NCI-H82 treated with DMSO at 0.1 percent for 48 hours (cell line): ENCODE results near the gene PFKFB4.
"Not testable (repeated sequence)": the region's sequence is repeated elsewhere in the genome, so short reads cannot be mapped to it uniquely, and the experiment has no call there.

Experiments
- DNase-seq: peaks from one replicate; lab custom pipeline; 2025; ENCODE audit not compliant: unreplicated experiment; lab: John Stamatoyannopoulos, UW

The PFKFB4 gene

DNA sequence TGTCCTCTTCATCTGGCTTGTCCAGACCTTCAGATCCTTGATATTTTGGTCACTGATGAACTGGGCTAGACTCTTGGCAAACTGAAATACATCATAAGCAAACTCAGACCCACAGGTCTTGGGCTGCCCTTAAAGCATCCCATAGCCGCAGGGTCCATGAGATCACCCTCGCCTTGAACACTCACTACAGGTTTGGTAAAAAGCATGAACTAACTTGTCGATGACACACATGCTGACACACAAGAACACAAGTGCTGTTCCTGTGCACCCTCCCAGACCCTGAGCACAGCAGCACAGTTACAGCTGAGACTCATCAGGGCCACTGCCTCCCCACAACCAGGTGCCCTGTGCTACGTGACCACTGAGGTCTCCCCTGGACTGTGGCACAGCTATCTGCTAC lies 21.0 kb downstream of the PFKFB4 start:
- no peak for DNase-seq

DNA sequence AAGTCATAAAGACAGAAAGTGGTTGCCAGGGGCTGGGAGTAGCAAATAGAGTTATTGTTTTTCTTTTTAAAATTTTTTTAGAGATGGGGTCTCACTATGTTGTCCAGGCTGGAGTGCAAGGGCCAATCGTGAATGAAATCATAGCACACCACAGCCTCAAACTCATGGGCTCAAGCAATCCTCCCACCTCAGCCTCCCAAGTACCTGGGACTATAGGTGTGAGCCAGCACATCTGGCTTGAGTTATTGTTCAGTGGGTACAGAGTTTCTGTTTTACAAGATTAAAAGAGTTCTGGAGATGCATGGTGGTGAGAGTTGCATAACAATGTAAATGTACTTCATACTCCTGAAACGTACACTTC lies 23.6 kb downstream of the PFKFB4 start:
- no peak for DNase-seq

DNA sequence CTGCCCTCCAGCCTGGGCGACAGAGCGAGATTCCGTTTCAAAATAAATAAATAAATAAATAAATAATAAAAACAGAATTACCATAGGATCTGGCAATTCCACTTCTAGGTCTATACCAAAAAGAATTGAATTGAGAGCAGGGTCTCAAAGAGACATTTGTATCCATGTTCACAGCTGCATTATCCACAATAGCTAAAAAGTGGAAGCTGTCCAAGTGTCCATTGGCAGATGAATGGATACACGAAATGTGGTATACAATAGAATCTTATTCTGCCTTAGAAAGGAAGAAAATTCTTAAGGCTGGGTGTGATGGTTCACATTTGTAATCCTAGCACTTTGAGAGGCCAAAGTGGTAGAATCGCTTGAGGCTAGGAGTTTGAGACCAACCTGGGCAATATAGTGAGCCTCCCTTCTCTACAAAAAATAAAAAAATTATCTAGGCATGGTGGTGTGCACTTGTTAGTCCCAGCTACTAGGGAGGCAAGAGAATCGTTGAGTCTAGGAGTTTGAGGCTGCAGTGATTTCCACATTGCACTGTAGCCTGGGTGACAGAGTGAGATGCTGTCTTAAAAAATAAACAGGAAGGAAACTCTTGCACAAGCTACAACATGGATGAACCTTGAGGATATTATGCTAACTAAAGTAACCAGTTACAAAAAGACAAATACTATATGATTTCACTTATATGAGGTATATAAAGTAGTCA lies 24.2 kb downstream of the PFKFB4 start:
- DNase-seq: no peak

DNA sequence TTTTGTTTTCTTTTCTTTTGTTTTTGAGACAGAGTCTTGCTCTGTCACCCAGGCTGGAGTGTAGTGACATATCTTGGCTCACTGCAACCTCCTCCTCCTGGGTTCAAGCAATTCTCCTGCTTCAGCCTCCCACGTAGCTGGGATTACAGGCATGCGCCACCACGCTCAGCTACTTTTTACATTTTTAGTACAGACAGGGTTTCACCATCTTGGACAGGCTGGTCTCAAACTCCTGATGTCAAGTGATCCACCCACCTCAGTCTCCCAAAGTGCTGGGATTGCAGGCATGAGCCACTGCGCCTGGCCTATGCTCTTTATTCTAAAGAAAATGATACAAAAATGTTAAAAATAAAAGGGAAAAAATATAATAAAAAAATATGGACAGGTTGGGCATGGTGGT lies 25.9 kb downstream of the PFKFB4 start:
- not testable (repeated sequence) for DNase-seq

DNA sequence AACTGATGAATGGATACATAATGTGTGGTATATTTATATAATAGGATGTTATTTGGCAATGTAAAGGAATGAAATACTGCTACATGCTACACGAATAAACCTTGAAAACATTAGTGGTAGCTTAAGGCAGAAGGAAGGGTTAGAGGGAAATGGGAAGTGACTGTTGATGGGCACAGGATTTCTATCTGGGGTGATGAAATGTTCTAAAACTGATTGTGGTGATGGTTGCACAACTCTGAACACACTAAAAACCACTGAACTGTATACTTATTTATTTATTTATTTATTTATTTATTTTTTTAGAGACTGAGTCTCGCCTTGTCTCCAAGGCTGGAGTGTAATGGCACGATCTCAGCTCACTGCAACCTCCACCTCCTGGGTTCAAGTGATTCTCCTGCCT lies 27.8 kb downstream of the PFKFB4 start:
- no peak for DNase-seq

DNA sequence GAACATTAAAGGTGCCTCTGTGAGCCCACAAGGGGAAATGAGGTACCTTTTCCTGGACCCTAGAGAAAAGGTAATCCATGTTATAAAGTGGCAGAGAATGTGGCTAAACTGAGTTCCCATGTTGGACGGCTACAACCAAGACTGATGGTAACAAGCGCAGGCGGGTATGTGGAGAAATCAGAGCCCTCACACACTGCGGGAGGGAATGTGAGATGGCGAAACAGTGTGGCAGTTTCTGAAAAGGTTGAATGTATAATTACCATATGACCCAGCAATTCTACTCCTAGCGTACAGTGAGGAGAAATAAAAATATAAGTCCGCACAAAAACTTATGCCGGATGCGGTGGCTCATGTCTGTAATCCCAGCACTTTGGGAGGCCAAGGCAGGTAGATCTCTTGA lies 28.6 kb downstream of the PFKFB4 start:
- DNase-seq: no peak

DNA sequence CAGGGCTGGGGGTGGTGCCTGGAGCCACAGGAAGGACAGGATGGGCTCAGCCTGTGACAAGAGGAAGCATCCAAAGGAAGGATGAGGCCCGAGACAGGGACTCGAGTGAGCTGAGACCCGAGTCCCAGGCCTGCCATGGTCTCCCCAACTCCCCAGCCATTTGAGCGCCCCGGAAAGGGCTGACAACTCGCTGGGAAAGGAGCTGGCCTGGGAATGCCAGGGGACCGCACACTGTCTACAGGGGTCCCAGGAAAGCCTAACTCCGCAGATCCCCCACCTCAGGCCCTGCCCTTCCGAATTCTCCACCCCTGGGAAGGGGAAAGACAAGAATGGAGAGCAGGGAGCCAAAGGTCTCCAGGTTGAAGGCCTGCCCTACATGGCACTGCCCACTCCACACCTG lies 31.6 kb downstream of the PFKFB4 start:
- no peak for DNase-seq

DNA sequence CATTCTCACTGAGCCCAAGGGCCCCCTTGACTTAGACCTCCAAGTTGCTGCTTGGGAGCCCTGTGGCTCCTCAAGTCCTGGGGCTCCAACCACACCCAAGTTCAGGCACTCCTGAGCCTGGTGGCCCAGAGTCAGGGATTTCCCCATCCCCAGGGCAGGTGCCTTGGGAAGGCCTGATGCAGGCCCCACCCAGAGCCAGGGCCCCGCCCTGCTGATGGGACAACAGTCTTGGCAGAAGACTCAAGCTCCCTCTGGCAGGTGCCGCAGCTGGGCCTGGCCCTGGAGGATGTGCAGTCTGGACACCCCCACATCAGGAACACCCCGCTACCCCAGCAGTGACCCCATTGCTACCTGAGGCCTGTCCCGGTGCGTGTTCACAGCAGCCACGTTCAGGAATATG lies 35.0 kb downstream of the PFKFB4 start:
- DNase-seq: no peak

DNA sequence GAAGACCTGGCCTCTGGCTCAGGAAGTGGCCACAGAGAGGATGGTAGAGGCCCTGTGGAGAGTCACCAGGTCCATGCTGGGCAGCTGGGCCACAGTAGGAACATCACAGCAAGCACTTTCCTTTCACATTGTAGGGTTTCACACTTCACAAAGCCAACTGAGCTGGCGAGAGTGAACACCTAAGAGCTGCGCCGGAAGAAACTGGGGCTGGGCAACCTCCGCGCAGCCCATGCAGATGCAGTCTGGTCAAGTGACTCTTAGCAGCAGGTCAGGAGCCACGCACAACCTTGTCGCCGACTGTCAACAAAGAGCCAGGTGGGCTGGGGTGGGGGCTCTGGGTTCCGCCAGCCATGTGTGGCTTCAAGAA lies 37.3 kb downstream of the PFKFB4 start:
- no peak for DNase-seq

DNA sequence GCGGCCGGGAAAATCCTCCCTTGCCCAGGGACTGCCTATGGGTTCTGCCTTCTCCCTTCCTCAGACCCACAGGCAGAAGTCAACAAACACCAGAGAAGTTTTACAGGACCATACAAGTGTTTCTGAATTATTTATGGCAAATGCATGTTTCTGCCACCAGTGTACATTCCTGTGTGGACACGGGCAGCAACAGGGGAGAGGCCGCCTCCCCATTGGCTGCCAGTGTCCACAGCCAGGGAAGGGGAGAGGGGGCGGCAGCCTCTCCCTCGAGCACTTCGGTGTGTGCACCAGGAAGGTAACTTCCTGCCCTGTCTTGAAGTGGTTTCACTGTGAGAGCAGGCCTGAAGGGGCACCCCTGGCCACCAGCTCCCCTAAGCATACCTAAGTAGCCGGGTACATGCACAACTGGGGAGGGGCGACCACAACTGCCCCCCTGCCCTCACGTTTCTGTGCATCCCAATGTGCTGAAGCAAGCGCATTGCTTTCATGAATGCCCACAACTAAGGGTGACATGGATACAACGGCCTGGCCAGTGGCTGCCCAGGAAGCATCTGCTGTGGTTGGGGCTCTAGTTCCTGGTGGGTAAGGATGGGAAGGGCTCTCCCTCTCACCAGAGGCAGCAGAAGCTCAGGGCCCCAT lies 37.8 kb downstream of the PFKFB4 start:
- DNase-seq: no peak

DNA sequence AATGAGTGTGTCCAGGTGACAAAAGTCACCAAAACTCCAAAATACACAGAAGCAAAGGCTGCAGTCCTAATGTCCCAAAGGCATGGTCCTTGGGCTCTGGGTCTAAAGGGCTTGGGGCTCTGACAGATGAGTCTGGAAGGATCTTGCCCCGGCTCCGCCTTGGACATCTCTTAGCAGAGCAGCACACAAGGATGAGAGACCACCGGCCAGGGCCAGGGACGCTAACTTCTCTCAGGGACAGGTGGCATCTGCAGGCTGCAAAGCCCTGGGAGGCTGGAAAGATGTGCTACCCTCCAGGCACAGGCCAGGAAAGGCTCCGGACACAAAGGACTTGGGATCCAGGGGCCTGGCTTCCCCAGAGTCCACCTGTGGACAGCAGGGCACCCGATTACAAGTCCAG lies 38.5 kb downstream of the PFKFB4 start:
- DNase-seq: no peak

DNA sequence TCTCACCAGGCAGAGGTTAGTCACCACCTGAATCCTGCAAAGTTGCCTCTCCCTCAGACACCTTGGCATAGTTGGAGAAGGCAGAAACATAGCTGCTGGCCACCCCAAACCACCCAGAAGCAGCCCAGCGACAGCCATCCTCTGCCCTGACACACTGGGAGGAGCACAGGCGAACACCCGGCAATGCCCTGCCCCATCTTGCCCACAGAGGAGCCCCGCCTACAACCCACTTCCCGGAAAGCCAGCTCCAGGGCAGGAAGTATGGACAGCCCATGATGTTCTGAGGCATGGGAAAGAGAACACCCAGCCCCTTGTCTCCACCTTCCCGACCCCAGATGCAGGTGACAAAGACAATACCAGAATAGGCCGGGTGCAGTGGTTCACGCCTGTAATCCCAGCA lies 40.0 kb downstream of the PFKFB4 start:
- DNase-seq: no peak

DNA sequence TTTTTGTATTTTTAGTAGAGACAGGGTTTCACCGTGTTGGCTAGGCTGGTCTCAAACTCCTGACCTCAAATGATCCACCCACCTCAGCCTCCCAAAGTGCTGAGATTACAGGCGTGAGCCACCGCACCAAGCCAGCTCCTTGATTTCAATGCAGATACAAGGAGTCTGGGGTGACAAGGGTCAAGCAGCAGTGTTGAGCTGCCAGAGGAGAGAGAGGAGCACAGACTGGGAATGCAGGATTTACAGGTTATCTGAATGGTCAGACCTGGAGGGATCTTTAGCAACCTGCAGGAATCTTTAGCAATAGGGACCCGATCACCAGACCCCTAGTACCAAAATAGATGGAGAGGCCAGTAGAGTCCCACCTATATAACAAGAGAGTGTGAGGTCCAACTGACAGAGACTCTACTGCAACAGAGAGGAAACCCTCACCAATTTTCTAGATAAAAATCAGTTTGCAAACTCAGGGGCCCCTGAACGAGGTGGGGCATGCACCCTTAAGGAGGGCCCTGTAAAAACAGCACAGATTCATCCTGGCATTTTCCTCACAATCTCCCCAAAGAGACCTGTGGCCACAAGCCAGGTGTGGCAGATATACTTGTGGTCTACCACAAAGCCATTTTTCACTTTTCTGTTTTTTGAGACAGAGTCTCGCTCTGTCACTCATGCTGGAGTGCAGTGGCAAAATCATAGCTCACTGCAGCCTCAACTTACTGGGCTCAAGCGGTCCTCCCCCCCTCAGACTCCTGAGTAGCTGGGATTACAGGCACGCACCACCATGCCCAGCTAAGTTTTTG lies 42.0 kb downstream of the PFKFB4 start:
- DNase-seq: no peak

DNA sequence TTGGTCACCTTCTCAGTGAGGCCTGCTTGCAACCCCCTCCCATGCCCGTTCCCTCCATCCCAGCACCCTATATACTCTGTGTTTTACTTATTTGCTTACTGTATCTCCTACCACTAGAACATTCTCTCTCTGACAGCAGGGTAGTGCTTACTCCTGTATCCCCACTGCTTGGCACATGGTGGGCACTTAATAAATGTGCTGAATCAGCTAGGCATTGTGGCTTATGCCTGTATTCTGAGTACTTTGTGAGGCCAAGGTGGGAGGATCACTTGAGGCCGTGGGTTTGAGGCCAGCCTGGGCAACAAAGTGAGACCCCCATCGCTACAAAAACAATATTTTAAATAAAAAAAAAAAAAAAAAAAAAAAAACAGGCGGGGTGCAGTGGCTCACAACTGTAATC lies 45.1 kb downstream of the PFKFB4 start:
- no peak for DNase-seq

DNA sequence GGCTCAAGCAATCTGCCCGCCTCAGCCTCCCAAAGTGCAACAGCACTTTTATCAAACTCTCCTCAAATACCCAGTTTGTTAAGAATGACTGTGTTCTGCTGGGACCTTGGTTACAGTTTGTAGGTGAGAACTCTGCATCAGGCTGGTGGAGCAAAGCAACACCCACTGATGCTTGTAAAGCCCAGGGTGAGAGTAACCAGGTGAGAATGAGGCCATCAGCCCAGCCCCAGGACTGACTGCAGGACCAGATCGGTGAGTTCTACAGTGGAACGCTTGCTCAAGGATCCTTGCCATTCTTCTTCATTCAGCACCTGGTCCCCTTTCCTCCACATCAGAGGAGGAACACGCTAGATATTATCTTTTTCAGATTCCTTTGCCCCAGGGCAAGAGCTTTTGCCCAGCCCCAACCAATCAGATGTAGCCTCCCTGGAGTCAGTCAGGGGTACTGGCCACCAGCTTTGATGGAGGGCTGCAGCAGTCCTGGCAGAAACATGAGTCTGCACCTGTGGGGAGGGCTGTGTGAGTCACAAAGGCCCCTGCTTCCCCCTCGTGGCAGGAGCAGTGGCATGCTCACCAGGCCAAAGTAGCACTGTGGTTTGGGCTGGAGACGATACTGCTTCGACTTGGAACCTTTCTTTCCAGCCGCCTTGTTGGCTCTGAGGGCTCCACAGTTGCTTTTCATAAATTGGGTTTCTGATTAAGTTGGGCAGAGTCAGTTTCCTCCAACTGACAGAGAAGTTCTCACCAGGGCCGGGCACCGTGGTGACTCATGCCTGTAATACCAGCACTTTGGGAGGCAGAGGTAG lies 49.1 kb downstream of the PFKFB4 start:
- no peak for DNase-seq

DNA sequence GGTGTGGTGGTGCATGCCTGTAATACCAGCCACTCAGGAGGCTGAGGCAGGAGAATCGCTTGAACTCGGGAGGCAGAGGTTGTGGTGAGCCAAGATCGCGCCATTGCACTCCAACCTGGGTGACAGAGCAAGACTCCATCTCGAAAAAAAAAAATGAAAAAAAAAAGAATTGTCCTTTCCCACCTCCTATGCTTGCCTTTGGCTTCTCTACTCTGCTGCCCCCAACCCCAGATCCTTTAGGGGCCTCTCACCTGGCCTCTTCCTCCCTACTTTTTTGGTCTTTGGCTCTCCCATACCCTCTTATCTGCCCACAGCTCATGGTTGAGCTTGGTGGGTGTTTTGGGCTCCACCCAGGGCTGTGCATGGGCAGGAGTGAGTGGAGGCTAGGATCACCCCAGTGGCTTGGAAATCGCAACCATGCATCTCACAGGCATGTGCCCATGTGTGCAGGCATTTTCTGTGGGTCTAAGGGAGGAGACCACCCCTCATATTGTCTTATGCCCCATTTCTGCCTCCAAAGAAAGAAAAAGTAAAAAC lies 50.6 kb downstream of the PFKFB4 start:
- DNase-seq: no peak

DNA sequence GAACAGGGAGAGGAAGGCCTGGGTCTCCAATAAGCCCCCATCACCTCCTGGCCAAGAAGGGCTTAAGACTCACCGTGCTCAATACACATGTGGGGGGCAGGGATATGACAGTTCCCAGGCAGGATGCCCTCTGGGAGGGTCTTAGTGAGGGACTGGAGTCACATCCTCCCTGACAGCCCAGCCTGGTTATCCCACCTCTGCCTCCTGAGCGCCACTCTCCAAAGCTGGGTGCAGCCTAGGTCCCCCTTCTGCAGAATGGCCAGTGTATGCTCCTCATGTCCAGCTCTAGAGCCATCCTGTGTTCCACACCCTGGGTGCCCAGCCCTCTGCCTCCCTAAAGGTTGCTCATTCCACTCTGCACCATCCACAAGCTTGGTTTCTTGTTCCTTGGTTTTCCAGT lies 51.5 kb downstream of the PFKFB4 start:
- no peak for DNase-seq

DNA sequence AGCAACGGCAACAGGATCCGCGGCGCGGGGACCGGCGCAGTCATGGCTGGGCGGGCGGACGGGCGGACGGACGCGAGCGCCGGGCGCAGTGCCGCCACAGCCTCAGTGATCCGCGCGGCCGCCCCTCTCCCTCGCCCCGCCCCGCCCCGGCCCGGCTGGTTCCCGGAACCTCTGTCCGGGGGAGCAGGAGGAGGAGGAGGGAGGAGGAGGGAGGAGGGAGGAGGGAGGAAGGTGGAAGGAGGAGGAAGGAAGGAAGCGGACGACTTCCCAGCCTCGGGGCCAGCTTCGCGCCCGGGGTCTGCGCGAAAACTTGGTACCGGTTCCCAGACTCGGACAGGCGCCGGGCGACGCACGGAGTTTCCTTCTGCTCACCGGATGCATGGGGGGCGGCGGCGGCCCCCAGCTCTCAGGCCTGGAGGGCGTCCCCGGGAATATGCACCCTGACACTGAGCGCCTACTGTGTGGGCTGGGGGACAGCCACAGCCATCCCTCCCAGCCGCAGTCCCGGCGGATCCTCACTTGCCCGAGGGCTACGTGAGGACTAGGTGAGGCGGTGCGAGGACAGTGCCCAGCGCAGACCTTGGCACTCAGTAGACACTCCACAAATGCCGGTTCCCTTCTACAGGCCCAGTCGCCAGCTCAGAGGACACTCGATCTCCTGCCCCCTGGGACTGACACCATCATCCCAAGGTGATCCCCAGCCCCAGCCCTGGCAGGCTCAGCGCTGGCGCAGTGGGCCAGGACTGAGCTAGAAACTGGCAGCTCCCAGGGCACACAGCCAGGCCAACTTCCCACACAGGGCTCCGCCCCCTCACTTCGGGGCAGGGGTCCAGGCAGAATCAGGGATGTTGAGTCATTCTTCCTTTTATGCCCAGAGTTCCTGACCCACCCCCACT lies 52.3 kb downstream of the PFKFB4 start, which contains the start of gene SHISA5:
Gene SHISA5, minus strand, starts transcription at position 124 of the 896 bp plus-strand sequence. Its CDS starts 80 bp downstream, at position 44.
- DNase-seq: no peak

DNA sequence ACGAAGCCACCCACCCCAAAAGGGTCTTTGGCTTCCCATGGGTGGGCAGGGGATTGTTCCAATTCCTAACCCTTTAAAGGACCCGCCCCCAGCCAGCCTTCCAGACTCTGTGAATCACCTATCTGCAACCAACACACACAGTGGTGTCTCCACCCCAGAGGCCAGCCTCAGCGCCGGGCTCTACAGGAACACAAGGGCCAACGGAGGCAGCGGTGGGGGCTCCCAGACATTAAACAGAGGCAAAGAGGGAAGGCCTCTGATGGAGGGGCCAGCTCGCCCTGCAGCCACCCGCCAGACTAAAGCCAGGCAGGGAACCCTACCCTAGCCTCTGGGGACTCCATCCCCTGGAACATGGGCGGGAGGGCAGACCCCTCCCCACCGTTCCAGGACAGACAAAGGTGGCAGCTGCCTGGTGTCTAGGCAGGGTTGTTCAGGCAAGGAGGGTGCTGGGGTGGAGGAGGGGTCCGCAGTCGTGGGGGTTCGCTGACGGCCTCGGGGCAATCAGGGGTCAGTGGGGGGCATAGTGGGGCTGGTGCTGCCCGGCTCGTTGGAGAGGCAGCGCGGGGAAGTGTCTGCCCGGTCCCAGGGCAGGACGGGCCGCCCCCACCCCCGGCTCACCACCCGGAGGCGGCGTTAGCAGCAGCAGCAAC lies 53.1 kb downstream of the PFKFB4 start:
- no peak for DNase-seq

DNA sequence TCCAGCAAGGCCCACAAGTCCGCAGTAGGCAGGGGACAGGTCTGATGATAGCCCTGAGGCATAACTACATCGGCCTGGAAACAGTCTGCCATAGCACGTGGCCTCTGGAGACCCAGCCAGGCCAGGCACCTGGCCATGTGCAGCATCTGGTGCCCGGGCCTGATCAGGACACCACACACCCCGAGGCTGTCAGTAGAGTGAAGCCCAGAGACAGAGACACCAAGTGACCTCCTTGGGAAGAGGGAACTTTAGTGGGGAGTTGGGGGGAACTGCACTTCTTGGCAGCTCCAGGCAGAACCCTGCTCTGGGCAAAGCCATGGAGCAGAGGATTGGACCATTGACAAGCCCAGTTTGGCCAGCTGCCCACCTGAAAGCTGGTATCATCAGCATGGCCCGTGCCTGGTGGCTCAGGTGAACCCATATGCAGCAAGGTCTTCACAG lies 53.9 kb downstream of the PFKFB4 start:
- no peak for DNase-seq
